SW 1271 (cell line): ENCODE data around the gene WDR53.
"Not testable (repeated sequence)": the region's sequence is repeated elsewhere in the genome, so short reads cannot be mapped to it uniquely, and the experiment has no call there.

Experiments used
- DNase-seq, 2 experiments: peaks; one replicate each; lab custom pipeline; 2025; lab: John Stamatoyannopoulos, UW

WDR53 gene

DNA sequence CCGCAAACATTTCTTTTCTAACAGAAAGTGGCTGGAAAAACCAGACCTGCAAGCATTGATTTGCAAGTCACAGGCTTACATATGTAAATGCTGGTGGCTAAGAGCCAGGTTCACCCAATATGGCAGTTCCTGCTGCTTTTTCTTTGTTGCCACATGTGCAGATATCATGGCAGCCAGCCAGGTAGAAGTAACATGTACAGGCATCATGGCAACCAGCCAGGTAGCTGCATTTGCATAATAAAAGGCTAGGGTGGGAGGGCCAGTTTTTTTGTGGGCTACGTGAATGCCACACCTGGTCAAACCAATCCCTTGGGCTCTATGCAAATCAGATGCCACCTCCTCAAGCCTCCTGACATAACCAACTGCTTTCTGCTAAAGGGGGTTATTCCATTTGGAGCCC is 50.4 kb downstream of the WDR53 start:
- no peak for DNase-seq

DNA sequence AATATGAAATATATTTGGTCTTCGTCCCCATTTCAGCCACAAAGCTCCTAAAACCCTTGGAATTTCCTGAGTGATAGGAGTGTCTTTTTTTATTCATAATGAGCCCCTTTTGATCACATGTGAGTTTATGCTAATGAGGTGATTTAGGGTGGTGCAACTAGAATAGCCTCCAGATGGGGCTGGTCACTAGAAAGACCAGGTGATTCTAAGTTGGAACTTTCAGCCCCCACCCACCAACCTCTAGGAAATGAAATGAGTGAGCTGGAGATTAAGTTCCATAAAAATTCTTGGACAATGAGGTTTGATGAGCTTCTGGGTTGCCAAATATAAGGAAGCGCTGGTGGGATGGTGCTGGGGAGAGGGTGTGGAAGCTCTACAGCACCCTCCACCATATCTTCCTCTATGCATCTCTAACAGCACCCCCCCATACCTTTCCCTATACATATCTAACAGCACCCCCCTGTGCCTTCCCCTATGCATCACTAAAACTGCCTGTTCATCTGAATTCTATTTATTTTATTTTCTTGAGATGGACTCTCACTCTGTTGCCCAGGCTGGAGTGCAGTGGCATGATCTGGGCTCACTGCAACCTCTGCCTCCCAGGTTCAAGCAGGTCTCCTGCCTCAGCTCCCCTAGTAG is 51.1 kb downstream of the WDR53 start:
- DNase-seq: no peak

DNA sequence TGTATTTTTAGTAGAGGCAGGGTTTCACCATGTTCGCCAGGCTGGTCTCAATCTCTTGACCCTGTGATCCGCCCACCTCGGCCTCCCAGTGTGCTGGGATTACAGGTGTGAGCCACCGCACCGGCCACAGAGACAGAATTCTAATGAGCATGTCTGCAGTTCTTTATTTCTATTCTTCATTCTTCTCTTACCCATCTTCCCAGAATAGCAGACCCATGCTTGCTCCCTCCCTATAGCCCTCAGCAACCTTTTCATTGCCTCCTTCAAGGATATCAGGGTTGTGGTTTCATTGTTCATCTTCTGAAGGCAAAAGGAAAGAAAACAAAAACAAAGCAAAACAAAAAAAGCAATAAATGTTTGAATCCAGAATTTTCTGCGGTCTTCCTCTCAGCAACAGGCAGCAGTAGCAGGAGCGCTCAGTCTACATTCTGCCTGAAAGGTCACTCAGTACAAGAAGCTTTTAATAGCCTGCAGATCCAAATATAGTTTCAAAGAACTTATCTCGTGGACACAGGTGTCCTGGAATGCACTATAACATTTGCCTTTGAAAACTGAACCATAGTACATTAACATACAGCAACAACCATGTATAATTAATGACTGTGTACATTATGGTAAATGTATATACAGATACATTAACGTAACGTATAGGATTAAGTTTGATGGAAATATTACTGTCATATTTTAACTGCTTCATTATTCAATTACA is 53.3 kb downstream of the WDR53 start, which contains the start of gene SMCO1:
Gene SMCO1, minus strand, starts transcription at position 434 of the 709 bp plus-strand sequence. Its CDS starts 137 bp downstream, at position 297.
- DNase-seq: no peak

DNA sequence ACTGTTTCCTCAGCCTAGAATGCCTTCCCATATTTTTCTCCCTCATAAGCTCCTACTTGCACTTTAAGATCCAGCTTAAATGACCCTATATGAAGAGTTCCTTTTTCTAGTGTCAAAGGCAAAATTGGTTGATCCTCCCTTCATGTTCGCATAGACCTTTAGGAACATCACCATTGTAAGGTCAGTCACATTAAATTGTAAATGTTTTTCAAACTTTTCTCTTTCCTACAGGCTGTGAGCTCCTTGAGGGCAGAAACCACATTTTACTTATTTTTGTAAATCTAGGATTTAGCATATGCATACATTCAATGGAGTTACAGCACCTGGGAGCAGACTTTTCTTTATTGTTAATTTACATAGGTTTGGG is 54.0 kb downstream of the WDR53 start:
- DNase-seq: no peak

DNA sequence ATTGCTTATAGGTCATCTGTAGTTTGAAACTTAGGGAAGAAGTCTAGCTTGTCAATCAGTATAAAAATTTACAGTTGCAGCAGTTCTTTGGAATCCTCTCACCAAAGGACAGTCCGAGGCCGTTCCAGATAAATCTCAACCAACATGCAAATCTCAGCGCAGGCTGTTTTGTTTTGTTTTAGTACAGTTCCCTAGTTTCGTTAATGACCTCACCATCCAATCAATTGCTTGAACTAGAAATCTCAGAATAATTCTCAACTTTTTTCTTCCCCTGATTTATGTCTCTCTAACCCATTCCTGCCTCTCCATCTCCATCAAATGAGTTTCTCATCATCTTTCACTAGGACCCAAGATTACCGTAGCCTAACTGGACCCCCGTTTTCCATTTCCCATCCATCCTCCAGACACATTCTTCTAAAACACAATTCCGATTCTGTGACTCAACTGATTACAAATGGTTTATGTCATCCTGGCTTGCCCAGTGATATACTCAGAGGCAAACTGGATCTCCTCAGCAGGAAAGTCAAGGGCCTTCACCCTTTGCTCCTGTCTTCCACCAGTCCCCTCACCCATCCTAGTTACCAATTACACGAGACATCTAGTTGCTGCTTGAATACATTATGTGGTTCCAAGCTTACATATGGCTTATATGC is 54.5 kb downstream of the WDR53 start:
- no peak for DNase-seq

DNA sequence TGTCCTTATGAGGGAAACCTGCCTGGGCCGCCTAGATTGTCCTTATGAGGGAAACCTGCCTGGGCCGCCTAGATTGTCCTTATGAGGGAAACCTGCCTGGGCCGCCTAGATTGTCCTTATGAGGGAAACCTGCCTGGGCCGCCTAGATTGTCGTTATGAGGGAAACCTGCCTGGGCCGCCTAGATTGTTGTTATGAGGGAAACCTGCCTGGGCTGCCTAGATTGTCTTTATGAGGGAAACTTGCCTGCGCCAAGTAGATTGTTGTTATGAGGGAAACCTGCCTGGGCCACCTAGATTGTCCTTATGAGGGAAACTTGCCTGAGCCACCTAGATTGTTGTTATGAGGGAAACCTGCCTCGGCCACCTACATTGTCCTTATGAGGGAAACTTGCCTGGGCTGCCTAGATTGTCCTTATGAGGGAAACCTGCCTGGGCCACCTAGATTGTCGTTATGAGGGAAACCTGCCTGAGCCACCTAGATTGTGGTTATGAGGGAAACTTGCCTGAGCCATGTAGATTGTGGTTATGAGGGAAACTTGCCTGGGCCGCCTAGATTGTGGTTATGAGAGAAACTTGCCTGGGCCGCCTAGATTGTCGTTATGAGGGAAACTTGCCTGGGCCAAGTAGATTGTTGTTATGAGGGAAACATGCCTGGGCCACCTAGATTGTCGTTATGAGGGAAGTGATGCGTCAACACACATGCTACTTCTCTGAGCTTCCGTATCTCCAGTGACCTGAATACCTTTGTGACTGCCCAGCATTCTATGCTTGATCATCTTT is 56.5 kb downstream of the WDR53 start:
- DNase-seq: not testable (repeated sequence)

DNA sequence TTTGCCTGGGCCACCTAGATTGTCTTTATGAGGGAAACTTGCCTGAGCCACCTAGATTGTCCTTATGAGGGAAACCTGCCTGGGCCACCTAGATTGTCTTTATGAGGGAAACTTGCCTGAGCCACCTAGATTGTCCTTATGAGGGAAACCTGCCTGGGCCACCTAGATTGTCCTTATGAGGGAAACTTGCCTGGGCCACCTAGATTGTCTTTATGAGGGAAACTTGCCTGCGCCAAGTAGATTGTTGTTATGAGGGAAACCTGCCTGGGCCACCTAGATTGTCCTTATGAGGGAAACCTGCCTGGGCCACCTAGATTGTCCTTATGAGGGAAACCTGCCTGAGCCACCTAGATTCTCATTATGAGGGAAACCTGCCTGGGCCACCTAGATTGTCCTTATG is 57.2 kb downstream of the WDR53 start:
- DNase-seq: not testable (repeated sequence)

DNA sequence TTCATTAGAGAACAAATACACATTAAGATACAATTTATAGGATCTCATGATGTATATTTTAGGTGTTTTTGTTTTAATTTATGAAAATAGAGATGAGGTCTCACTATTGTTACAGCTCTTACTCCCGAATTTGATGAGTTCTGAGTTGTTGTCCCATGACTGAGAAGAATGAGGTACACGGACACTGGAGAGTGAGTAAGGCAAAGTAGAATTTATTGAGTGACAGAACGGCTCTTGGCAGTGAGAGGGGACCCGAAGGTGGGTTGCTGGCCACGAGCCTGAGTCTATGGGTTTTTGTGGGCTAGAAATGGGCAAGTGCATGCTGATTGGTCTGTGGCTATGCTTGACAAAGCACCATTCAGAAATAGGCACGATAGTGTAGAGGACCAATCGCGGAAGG is 61.7 kb downstream of the WDR53 start:
- DNase-seq: no peak

DNA sequence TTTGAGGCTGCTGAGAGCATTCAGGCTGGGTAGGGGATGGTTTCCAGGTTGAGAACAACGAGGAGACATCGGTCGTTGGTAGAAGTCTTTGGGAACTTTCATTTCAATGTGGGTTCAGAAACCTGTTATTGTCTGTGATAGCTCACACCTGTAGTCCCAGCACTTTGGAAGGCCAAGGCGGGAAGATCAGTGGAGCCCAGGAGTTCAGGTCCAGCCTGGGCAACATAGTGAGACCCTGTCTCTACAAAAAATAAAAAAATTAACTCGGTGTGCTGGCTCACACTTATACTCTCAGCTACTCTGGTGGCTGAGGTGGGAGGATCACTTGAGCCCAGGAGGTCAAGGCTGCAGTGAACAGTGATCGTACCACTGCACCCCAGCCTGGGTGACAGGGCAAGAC is 63.8 kb downstream of the WDR53 start:
- no peak for DNase-seq
